Panc1 (cell line): Measurements from ENCODE around the gene ECI1. TPM values are rescaled to one million over a fixed set of nuclear protein-coding genes. Genes with fewer than 3 reads are reported as not detected.

Experiments used
- ATAC-seq: fragments of 200-7000 bp; cut with Tn5 transposase; 2 replicates; pipeline ENCODE4 v1.9.1; 2020; ENCODE audit warnings: mild to moderate bottlenecking, moderate library complexity
- BruUV-seq: library from RNA; stranded (reverse); fragments of 400-500 nt; replicated peaks from 2 replicates; lab custom pipeline; 2021; lab: Mats Ljungman, UMichigan
- CTCF ChIA-PET: fragments of 300-600 bp; sonication (Branson Sonifier 250); formaldehyde crosslinking; loops from one replicate; lab custom pipeline; 2022; ENCODE audit warnings: antibody characterized with exemption; lab: Charles Lee
- POLR2A ChIA-PET: fragments of 300-600 bp; sonication (Branson Sonifier 250); formaldehyde crosslinking; loops from one replicate; lab custom pipeline; 2022; ENCODE audit warnings: antibody characterized with exemption; lab: Charles Lee
- DNase-seq: peaks from one replicate; pipeline ENCODE4 v3.0.0-alpha.2; 2010; ENCODE audit warnings: low read depth, low spot score
- H3K27ac ChIP-seq: 2 replicates; pipeline ENCODE4 v1.5.1; 2011; ENCODE audit warnings: mild to moderate bottlenecking, low read length, inconsistent platforms
- H3K27me3 ChIP-seq: fragments of 200-500 bp; sonication (Bioruptor generic); 2 replicates; pipeline ENCODE4 v1.6.0; 2014; ENCODE audit warnings: low read length, inconsistent platforms; ENCODE audit not compliant: control insufficient read depth, insufficient read depth
- H3K36me3 ChIP-seq: fragments of 200-500 bp; sonication (Bioruptor generic); 2 replicates; pipeline ENCODE4 v1.5.1; 2014; ENCODE audit warnings: inconsistent platforms, mild to moderate bottlenecking, low read length, moderate library complexity; ENCODE audit not compliant: control insufficient read depth, insufficient read depth
- H3K4me1 ChIP-seq: 2 replicates; pipeline ENCODE4 v1.5.1; 2011; ENCODE audit warnings: inconsistent platforms, mild to moderate bottlenecking, low read length, moderate library complexity; ENCODE audit not compliant: control insufficient read depth, insufficient read depth
- H3K4me3 ChIP-seq, 2 experiments: 2 replicates each; pipeline ENCODE4 v1.5.1; 2011 to 2012; ENCODE audit warnings: low read depth in 2 of 2, low read length in 2 of 2, mild to moderate bottlenecking in 2 of 2, inconsistent platforms in 1 of 2, moderate library complexity in 1 of 2
- H3K9me3 ChIP-seq: fragments of 200-500 bp; sonication (Bioruptor generic); 2 replicates; pipeline ENCODE4 v1.5.1; 2014; ENCODE audit warnings: low read depth, mild to moderate bottlenecking, inconsistent platforms, low read length, moderate library complexity; ENCODE audit not compliant: control insufficient read depth, insufficient read depth
- POLR2AphosphoS5 ChIP-seq: IDR thresholded peaks from 2 replicates; pipeline ENCODE4 v1.6.1; 2012; ENCODE audit warnings: mild to moderate bottlenecking, low read depth, low read length, moderate library complexity
- TCF7L2 ChIP-seq: IDR thresholded peaks from 2 replicates; pipeline ENCODE4 v1.6.1; 2011; ENCODE audit warnings: mild to moderate bottlenecking, low read depth, low read length, inconsistent platforms
- in situ Hi-C: cut with HindIII; loops from 2 replicates; pipeline ENCODE4 v1.10.0; 2016; ENCODE audit warnings: low sequenced_read_pairs, low pct_unique_long_range_greater_than_20kb
- intact Hi-C: fragments of 100-400 bp; cut with micrococcal nuclease; formaldehyde crosslinking; loops from one replicate; pipeline ENCODE4 v1.10.0; 2022; ENCODE audit not compliant: unreplicated experiment
- total RNA-seq: library from RNA; stranded (reverse); gene quantifications from one replicate; pipeline ENCODE4 v1.2.1, GENCODE V29; 2021; ENCODE audit not compliant: unreplicated experiment
- TF ChIP-seq, protein P1 (sequence below): fragments of 450-650 bp; IDR thresholded peaks from 2 replicates; pipeline ENCODE4 v1.5.1; 2017; ENCODE audit warnings: mild to moderate bottlenecking
- TF ChIP-seq, protein P2 (sequence below), 2 experiments: IDR thresholded peaks; 2 replicates each; pipeline ENCODE4 v1.6.1; 2011 to 2012; ENCODE audit warnings: low read depth in 2 of 2, control low read depth in 1 of 2, low read length in 1 of 2, mild to moderate bottlenecking in 1 of 2, moderate library complexity in 1 of 2; ENCODE audit not compliant: insufficient read depth in 1 of 2

ECI1 gene
- total RNA-seq, 1 experiment from 2014 or later, result 117 TPM

DNA sequence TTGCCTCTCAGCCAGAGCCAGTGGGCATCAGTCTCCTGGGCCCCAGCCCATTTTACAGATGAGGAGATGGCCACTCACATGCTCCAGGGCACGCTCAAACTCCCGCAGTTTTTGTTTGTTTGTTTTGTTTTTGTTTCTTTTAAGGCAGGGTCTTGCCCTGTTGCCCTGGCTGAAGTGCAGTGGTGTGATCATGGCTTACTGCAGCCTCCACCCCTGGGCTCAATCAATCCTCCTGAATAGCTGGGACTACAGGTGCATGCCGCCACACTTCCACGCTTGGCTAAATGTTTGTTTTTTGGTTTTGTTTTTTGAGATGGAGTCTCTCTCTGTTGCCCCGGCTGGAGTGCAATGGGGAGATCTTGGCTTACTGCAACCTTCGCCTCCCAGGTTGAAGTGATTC lies 24.5 kb downstream of the ECI1 start:
- intact Hi-C loops (no loop called here), in situ Hi-C loops (no loop called here)
- TF ChIP-seq POLR2AphosphoS5, result no peak
- TF ChIP-seq, protein P1, sequence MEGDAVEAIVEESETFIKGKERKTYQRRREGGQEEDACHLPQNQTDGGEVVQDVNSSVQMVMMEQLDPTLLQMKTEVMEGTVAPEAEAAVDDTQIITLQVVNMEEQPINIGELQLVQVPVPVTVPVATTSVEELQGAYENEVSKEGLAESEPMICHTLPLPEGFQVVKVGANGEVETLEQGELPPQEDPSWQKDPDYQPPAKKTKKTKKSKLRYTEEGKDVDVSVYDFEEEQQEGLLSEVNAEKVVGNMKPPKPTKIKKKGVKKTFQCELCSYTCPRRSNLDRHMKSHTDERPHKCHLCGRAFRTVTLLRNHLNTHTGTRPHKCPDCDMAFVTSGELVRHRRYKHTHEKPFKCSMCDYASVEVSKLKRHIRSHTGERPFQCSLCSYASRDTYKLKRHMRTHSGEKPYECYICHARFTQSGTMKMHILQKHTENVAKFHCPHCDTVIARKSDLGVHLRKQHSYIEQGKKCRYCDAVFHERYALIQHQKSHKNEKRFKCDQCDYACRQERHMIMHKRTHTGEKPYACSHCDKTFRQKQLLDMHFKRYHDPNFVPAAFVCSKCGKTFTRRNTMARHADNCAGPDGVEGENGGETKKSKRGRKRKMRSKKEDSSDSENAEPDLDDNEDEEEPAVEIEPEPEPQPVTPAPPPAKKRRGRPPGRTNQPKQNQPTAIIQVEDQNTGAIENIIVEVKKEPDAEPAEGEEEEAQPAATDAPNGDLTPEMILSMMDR, result no peak
- TF ChIP-seq, protein P2, sequence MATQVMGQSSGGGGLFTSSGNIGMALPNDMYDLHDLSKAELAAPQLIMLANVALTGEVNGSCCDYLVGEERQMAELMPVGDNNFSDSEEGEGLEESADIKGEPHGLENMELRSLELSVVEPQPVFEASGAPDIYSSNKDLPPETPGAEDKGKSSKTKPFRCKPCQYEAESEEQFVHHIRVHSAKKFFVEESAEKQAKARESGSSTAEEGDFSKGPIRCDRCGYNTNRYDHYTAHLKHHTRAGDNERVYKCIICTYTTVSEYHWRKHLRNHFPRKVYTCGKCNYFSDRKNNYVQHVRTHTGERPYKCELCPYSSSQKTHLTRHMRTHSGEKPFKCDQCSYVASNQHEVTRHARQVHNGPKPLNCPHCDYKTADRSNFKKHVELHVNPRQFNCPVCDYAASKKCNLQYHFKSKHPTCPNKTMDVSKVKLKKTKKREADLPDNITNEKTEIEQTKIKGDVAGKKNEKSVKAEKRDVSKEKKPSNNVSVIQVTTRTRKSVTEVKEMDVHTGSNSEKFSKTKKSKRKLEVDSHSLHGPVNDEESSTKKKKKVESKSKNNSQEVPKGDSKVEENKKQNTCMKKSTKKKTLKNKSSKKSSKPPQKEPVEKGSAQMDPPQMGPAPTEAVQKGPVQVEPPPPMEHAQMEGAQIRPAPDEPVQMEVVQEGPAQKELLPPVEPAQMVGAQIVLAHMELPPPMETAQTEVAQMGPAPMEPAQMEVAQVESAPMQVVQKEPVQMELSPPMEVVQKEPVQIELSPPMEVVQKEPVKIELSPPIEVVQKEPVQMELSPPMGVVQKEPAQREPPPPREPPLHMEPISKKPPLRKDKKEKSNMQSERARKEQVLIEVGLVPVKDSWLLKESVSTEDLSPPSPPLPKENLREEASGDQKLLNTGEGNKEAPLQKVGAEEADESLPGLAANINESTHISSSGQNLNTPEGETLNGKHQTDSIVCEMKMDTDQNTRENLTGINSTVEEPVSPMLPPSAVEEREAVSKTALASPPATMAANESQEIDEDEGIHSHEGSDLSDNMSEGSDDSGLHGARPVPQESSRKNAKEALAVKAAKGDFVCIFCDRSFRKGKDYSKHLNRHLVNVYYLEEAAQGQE (IDR thresholded peaks at IDR 0.05; ENCODE audit: insufficient read depth in 1 of 2, low read depth in 2 of 2, low read length in 1 of 2), result no peak
- no peak for TF ChIP-seq TCF7L2
- H3K36me3 ChIP-seq, result peaks cover 8% of the 10 kb centered on the region; the same call in 1 of the 2 replicates
- ChIA-PET POLR2A (no interaction called here), CTCF (no interaction called here)
- no peak for DNase-seq
- H3K4me1 ChIP-seq, result peaks cover 16% of the 10 kb centered on the region
- no peaks in the 10 kb centered on the region for H3K27me3 ChIP-seq
- H3K27ac ChIP-seq, result no peak overlapping the region
- ATAC-seq, result no peak
- H3K4me3 ChIP-seq, result no peak overlapping the region
- no peaks in the 10 kb centered on the region for H3K9me3 ChIP-seq
- BruUV-seq, result no TSS peak

DNA sequence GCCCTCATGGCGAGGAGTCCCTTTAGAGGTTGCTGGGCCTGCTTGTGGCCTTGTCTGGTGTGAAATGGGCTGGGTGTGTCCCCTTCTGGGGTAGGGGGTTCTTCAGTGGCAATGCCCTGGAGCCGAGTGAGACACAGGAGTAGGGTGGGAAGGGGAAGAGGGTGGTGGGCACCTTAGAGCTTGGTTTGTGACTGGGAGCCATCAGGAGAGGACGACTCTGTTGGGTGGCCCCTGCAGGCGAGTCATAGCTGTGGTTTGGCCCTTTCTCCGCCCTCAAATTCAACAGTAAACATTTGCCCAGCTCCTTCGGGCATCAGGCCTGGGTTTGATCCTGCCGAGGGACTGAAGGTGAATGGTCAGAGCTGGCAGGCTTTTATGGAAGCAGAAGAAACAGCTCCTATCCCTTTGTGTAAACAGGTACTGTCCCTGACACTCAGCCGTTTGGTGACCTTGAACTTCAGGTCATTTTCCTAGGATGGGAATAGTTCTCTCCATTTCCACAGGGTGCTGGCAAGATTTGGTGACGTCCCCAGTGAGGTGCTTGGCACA lies 25.1 kb downstream of the ECI1 start:
- BruUV-seq, result TSS peak; percentile 61
- DNase-seq (no peak), ATAC-seq (no peak)
- Histone ChIP-seq H3K27ac (peak overlapping the region; percentile 74), H3K27me3 (no peaks in the 10 kb centered on the region), H3K36me3 (peaks cover 8% of the 10 kb centered on the region; the same call in 1 of the 2 replicates), H3K4me1 (peaks cover 16% of the 10 kb centered on the region), H3K9me3 (no peaks in the 10 kb centered on the region), H3K4me3 (peak overlapping the region in 1 of 2 experiments; percentile 10; a peak in 1 of 4 replicates)
- TF ChIP-seq, protein P2 (IDR thresholded peaks at IDR 0.05; ENCODE audit: insufficient read depth in 1 of 2, low read depth in 2 of 2, low read length in 1 of 2), result no peak
- no peak for TF ChIP-seq POLR2AphosphoS5
- in situ Hi-C loops (no loop called here), intact Hi-C loops (no loop called here)
- ChIA-PET CTCF (interaction anchor here (0.7 to 1.1 kb wide), 2 partner anchors 31 to 201 kb away, joined by 3 to 5 read pairs; no protein-coding TSS in a partner anchor), POLR2A (interaction anchor here (0.7 kb wide), 1 partner anchor 11 kb away, joined by 12 read pairs; no protein-coding TSS in a partner anchor)
